NT2/D1 (cell line): ENCODE measurements around the gene MED25.

ENCODE experiments used
- DNase-seq: peaks from one replicate; pipeline ENCODE4 v3.0.0-alpha.2; 2011; ENCODE audit warnings: low read depth, low spot score
- H3K27me3 ChIP-seq: 2 replicates; pipeline ENCODE4 v1.6.0; 2011; ENCODE audit warnings: mild to moderate bottlenecking; ENCODE audit not compliant: insufficient read length, insufficient read depth
- H3K36me3 ChIP-seq: 2 replicates; pipeline ENCODE4 v1.6.1; 2011; ENCODE audit warnings: mild to moderate bottlenecking, low read length, mixed read lengths; ENCODE audit not compliant: insufficient read depth, insufficient read length
- H3K4me1 ChIP-seq: 2 replicates; pipeline ENCODE4 v1.5.1; 2011; ENCODE audit not compliant: insufficient read depth, insufficient read length
- H3K4me3 ChIP-seq: 2 replicates; pipeline ENCODE4 v1.5.1; 2011; ENCODE audit warnings: low read depth; ENCODE audit not compliant: insufficient read length
- H3K9ac ChIP-seq: 2 replicates; pipeline ENCODE4 v1.6.0; 2011; ENCODE audit warnings: low read depth; ENCODE audit not compliant: insufficient read length
- H3K9me3 ChIP-seq: 2 replicates; pipeline ENCODE4 v1.5.1; 2011; ENCODE audit warnings: mild to moderate bottlenecking, low read length; ENCODE audit not compliant: insufficient read depth
- SUZ12 ChIP-seq: IDR thresholded peaks from 2 replicates; pipeline ENCODE4 v1.6.1; 2011; ENCODE audit not compliant: insufficient read length, insufficient read depth; ENCODE audit errors: extremely low read depth
- YY1 ChIP-seq: IDR thresholded peaks from 2 replicates; pipeline ENCODE4 v1.6.1; 2011; ENCODE audit not compliant: insufficient read length, insufficient read depth
- ZNF274 ChIP-seq: IDR thresholded peaks from 2 replicates; pipeline ENCODE4 v1.6.1; 2011; ENCODE audit warnings: mild to moderate bottlenecking, low read depth, low read length

The MED25 gene

DNA sequence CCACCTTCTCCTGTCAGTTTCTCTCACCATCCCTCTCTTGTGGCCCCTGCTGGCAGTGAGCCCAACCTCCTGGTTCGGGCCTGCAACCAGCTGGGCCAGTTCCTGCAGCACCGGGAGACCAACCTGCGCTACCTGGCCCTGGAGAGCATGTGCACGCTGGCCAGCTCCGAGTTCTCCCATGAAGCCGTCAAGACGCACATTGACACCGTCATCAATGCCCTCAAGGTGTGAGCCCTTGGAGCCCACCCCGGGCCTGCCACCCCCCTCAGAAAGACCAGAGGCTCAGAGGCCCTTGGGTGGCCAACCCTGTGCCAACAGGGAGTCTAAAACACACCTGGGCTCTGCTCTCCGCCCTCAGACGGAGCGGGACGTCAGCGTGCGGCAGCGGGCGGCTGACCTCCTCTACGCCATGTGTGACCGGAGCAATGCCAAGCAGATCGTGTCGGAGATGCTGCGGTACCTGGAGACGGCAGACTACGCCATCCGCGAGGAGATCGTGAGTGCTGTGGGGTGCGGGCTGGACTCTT is 18.8 kb upstream of the MED25 start:
- no peak for DNase-seq
- Histone ChIP-seq H3K36me3 (peaks cover 90% of the 10 kb centered on the region), H3K4me3 (no peak overlapping the region), H3K9me3 (no peaks in the 10 kb centered on the region), H3K4me1 (peaks cover 9% of the 10 kb centered on the region), H3K9ac (no peak overlapping the region), H3K27me3 (no peaks in the 10 kb centered on the region)
- TF ChIP-seq SUZ12 (no peak), YY1 (no peak), ZNF274 (no peak)

DNA sequence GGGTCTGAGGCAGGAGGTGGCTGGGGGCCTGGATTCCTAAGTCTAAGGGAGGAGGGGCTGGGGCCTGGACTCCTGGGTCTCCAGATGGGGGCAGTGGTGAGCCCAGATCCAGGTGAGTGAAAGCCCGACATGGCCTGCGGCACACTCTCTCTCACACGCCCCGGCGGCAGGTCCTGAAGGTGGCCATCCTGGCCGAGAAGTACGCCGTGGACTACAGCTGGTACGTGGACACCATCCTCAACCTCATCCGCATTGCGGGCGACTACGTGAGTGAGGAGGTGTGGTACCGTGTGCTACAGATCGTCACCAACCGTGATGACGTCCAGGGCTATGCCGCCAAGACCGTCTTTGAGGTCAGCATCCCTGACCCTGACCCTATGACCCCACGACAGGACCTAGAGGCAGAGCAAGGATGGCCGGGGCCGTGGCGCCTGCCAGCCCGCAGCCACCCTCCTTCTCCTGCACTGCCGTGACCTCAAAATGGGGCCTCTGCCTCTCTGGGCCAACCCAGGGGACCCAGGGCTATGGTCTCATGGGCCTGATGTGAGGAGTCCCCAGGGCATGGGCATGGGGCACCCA is 18.2 kb upstream of the MED25 start:
- DNase-seq: no peak
- peaks cover 9% of the 10 kb centered on the region for H3K4me1 ChIP-seq
- peaks cover 89% of the 10 kb centered on the region for H3K36me3 ChIP-seq
- TF ChIP-seq SUZ12: no peak
- no peak for TF ChIP-seq YY1
- TF ChIP-seq ZNF274: no peak
- H3K4me3 ChIP-seq: no peak overlapping the region
- no peaks in the 10 kb centered on the region for H3K9me3 ChIP-seq
- no peaks in the 10 kb centered on the region for H3K27me3 ChIP-seq
- H3K9ac ChIP-seq: no peak overlapping the region

DNA sequence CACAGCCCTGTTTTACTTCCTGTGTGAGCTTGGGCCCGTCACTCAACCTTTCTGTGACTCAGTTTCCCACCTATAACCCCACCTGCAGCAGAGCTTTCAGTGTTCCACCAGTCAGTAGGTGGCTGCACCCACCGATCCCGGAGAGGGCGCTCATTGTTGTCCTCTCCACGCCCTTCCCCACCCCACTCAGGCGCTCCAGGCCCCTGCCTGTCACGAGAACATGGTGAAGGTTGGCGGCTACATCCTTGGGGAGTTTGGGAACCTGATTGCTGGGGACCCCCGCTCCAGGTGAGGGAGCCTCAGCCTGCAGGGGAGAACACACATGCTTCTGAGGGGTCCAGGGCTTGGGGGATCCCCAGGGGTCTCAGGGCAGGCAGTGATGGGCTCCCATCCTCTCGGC is 17.3 kb upstream of the MED25 start:
- TF ChIP-seq ZNF274: no peak
- no peak for TF ChIP-seq YY1
- TF ChIP-seq SUZ12: no peak
- Histone ChIP-seq H3K4me1 (peaks cover 9% of the 10 kb centered on the region), H3K9me3 (no peaks in the 10 kb centered on the region), H3K9ac (no peak overlapping the region), H3K4me3 (no peak overlapping the region), H3K27me3 (no peaks in the 10 kb centered on the region), H3K36me3 (peaks cover 88% of the 10 kb centered on the region)
- DNase-seq: no peak

DNA sequence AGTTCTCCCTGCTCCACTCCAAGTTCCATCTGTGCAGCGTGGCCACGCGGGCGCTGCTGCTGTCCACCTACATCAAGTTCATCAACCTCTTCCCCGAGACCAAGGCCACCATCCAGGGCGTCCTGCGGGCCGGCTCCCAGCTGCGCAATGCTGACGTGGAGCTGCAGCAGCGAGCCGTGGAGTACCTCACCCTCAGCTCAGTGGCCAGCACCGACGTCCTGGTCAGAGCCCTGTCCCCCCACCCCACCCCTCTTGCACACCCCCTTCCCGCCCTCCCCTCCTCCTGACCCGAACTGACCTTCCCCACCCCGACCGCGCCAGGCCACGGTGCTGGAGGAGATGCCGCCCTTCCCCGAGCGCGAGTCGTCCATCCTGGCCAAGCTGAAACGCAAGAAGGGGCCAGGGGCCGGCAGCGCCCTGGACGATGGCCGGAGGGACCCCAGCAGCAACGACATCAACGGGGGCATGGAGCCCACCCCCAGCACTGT is 16.6 kb upstream of the MED25 start:
- Histone ChIP-seq H3K4me3 (no peak overlapping the region), H3K27me3 (no peaks in the 10 kb centered on the region), H3K9me3 (no peaks in the 10 kb centered on the region), H3K9ac (peak overlapping the region; percentile 42), H3K4me1 (peaks cover 9% of the 10 kb centered on the region), H3K36me3 (peaks cover 86% of the 10 kb centered on the region)
- no peak for TF ChIP-seq ZNF274
- no peak for TF ChIP-seq YY1
- TF ChIP-seq SUZ12: no peak
- no peak for DNase-seq

DNA sequence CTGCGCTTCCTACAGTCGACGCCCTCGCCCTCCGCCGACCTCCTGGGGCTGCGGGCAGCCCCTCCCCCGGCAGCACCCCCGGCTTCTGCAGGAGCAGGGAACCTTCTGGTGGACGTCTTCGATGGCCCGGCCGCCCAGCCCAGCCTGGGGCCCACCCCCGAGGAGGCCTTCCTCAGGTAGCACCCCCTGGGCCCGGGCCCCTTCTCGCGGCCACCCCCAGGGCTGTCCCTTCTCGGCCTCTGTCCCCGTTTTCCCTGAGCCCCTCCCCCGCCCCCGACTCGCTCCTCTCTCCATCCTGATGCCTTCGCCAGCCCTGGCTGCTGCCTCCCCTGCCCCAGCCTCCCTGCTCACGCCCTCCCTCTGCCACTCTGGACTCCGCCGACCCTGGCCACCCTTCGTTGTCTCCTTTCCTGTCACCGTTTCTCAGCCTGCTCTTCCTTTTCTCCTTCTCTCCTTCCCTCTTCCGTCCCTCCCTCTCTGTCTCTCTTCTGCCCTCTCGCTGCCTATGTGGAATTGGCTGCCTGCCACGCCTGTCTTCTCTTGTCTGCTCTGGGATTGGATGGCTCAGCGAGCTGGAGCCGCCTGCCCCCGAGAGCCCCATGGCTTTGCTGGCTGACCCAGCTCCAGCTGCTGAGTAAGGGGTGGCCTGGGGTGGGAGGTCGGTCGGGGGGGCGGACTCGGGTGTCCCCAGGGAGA is 16.0 kb upstream of the MED25 start:
- H3K4me1 ChIP-seq: peaks cover 9% of the 10 kb centered on the region
- peak overlapping the region; percentile 32 for H3K9ac ChIP-seq
- TF ChIP-seq ZNF274 (no peak), SUZ12 (no peak), YY1 (no peak)
- no peaks in the 10 kb centered on the region for H3K27me3 ChIP-seq
- no peak for DNase-seq
- H3K36me3 ChIP-seq: peaks cover 82% of the 10 kb centered on the region
- H3K4me3 ChIP-seq: no peak overlapping the region
- H3K9me3 ChIP-seq: no peaks in the 10 kb centered on the region

DNA sequence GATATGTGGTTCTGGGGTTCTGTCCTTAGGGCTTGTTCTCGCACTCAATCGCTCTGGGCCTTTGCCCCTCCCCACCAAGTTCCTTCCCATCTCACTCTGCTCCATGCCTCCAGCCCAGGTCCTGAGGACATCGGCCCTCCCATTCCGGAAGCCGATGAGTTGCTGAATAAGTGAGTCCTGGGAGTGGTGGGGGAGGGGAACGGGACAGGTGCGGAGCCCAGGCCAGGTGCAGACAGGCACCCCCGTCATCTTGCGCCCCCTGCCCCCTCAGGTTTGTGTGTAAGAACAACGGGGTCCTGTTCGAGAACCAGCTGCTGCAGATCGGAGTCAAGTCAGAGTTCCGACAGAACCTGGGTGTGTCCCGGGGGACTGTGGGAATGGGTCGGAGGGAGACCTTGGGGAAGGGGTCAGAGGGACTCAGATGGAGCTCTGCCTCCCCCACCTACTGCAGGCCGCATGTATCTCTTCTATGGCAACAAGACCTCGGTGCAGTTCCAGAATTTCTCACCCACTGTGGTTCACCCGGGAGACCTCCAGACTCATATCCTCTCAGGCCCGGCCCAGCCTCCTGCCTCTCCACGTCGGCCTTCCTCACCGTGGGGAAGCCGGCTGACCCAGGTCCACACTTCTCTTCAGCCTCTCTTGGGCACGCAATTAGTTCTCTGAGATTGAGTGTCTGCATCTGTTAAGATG is 15.1 kb upstream of the MED25 start:
- peaks cover 84% of the 10 kb centered on the region for H3K36me3 ChIP-seq
- H3K27me3 ChIP-seq: no peaks in the 10 kb centered on the region

GRCh38 chr19:49803529-49803856 is 14.6 kb upstream of the MED25 start:
- TF ChIP-seq SUZ12 (no peak), ZNF274 (no peak), YY1 (no peak)
- Histone ChIP-seq H3K9ac (no peak overlapping the region), H3K27me3 (no peaks in the 10 kb centered on the region), H3K36me3 (peaks cover 83% of the 10 kb centered on the region), H3K9me3 (no peaks in the 10 kb centered on the region), H3K4me1 (peaks cover 9% of the 10 kb centered on the region), H3K4me3 (no peak overlapping the region)
- no peak for DNase-seq

More for the DNA sequence above, 15.1 kb upstream of the MED25 start:
- Histone ChIP-seq H3K9ac (peak overlapping the region; percentile 5), H3K4me3 (no peak overlapping the region), H3K4me1 (peaks cover 9% of the 10 kb centered on the region), H3K9me3 (no peaks in the 10 kb centered on the region)
- DNase-seq: no peak
- no peak for TF ChIP-seq YY1
- no peak for TF ChIP-seq ZNF274
- no peak for TF ChIP-seq SUZ12
